Activated T-helper 2 cell treated with anti-CD3 and anti-CD28 coated beads, Interferon-gamma antibody, Interleukin-2, Interleukin-4, amounts not matched to agents 10 μg/mL and 5 μg/mL and 100 μg/mL, durations not matched to agents 14 hours and 24 hours and 36 hours (primary cell): ENCODE data around the gene CCR6. TPM values are rescaled to one million over a fixed set of nuclear protein-coding genes. Genes with fewer than 3 reads are reported as not detected.

Experiments
- DNase-seq: peaks from one replicate; pipeline ENCODE4 v3.0.0; 2021; ENCODE audit warnings: low spot score
- H3K27ac Mint-ChIP-seq: one replicate; pipeline ENCODE4 v1.8.0; 2021; ENCODE audit warnings: mixed read lengths
- H3K27me3 Mint-ChIP-seq: one replicate; pipeline ENCODE4 v1.8.0; 2021; ENCODE audit warnings: low read depth, mixed read lengths
- H3K36me3 Mint-ChIP-seq: one replicate; pipeline ENCODE4 v1.8.0; 2021; ENCODE audit warnings: low read depth, mixed read lengths
- H3K4me1 Mint-ChIP-seq: one replicate; pipeline ENCODE4 v1.8.0; 2021; ENCODE audit warnings: low read depth, mixed read lengths
- H3K4me3 Mint-ChIP-seq: one replicate; pipeline ENCODE4 v1.8.0; 2021; ENCODE audit warnings: low read depth, mild to moderate bottlenecking, moderate library complexity, mixed read lengths
- H3K9me3 Mint-ChIP-seq: one replicate; pipeline ENCODE4 v1.8.0; 2021; ENCODE audit warnings: mixed read lengths
- intact Hi-C: fragments of 100-400 bp; cut with micrococcal nuclease; formaldehyde crosslinking; loops from one replicate; pipeline ENCODE4 v1.15.1; 2023
- total RNA-seq: library from RNA; stranded (reverse); gene quantifications from 2 replicates; pipeline ENCODE4 v1.2.3, GENCODE V29; 2022

Gene CCR6
- total RNA-seq, 1 donor from 2014 or later, result not detected

DNA sequence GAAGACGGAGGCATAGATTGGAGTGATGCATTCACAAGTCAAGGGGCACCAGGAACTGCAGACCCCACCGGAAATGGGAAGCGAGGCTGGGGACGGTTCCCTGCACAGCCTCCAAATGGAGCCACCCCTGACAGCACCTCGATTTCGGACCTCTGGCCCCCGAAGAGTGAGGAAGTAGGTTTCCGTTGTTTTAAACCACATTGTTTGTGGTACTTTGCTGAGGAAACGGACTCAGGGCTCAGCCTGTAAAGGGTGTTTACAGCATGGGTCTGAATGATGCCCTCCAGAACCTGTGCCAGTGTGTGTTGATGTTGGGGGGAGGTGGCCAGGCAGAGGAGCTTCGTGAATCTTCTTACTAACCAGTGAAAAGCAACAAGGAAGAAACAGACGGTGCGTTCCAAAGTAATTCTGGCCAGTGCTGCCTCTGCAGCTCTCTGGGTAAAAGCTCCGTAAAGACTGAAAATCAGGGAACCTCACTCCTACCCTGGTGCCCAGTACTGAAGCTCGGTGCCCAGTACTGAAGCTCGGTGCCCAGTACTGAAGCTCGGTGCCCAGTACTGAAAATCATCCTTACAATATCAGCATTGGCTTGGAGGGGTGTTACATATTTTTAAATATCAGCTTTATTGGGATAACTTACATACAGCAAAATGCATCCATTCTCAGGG lies 30.1 kb upstream of the CCR6 start:
- no peaks in the 10 kb centered on the region for H3K9me3 Mint-ChIP-seq
- no peak overlapping the region for H3K27ac Mint-ChIP-seq
- H3K4me1 Mint-ChIP-seq, result peaks cover 38% of the 10 kb centered on the region
- H3K36me3 Mint-ChIP-seq, result no peaks in the 10 kb centered on the region
- no peak for DNase-seq
- no peak overlapping the region for H3K4me3 Mint-ChIP-seq
- intact Hi-C loops, result loop anchor here (5.0 kb wide), 1 partner anchor 46 kb away; no protein-coding TSS in a partner anchor
- H3K27me3 Mint-ChIP-seq, result peaks cover 54% of the 10 kb centered on the region

DNA sequence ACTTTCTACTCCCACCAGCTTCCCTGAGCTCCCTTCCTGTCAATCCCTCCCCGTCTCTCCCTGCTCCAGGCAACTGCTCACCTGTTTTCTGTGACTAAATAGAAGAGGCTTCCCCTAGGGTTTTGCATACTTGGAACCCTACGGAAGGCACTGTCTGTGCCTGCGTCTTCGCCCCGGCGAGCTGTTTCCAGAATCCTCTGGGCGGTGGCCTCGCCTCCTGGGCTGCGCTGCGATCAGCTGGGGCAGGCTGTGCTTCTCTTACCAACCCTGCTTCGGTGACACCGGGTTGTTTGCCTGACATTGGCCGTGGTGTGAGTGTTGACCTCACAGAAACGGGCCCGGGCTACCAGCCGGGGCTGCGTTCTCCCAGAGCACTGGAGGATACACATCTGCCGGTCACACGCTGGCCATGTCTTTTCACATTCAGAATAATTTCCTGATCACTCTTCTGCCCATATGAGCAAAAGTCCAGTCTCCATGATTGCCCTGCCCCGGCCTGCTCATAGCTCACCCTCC lies 29.4 kb upstream of the CCR6 start:
- H3K27me3 Mint-ChIP-seq, result peaks cover 52% of the 10 kb centered on the region
- intact Hi-C loops, result loop anchor here (5.0 kb wide), 1 partner anchor 46 kb away; no protein-coding TSS in a partner anchor
- H3K27ac Mint-ChIP-seq, result no peak overlapping the region
- no peaks in the 10 kb centered on the region for H3K9me3 Mint-ChIP-seq
- DNase-seq, result no peak
- peaks cover 38% of the 10 kb centered on the region for H3K4me1 Mint-ChIP-seq
- no peak overlapping the region for H3K4me3 Mint-ChIP-seq
- no peaks in the 10 kb centered on the region for H3K36me3 Mint-ChIP-seq

DNA sequence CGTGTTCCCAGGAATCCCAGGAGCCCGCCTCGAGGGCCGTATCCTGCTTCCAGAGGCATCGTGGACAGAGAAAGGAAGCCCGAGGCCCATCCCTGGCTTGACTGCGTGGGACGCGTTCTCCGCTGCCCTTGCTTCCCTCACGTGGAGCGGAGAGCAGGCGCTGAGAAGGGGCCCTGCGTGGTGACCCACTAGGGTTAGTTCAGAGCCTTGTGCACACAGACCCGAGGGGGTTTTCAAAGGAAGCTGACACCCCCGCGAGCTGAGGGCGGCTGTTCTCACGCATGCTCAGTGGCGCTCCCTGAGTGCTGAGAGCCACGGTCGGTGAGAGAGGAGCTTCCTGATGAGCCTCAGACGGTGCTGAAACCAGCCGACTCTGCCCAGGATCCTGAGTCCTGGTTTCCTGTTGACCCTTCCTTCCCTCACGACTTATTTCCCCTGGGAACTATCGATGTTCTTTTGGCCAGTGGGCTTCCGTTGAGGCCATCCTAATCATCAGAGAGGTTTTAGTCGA lies 28.9 kb upstream of the CCR6 start:
- intact Hi-C loops, result loop anchor here (5.0 kb wide), 1 partner anchor 47 kb away; no protein-coding TSS in a partner anchor
- Mint-ChIP-seq H3K27me3 (peaks cover 53% of the 10 kb centered on the region), H3K9me3 (no peaks in the 10 kb centered on the region), H3K36me3 (no peaks in the 10 kb centered on the region), H3K4me3 (no peak overlapping the region), H3K4me1 (peaks cover 42% of the 10 kb centered on the region), H3K27ac (no peak overlapping the region)
- no peak for DNase-seq

DNA sequence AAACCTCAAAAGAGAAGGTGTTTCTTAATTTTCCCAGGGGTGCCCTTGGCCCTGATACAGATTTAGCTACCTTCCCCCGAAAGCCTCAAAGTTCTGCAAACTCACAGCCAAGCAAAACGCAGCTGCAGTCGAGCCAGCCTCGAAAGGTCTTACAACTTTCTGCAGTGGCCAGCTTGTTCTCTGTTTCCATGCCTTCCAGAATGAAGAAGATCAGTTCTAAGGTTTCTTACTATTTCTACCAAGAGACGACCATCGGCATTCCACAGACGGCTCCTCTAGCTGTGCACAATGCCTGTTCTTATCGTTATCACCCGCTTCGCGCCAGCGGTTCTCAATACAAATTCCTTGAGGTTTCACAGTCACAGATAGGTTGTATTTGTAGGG lies 28.5 kb upstream of the CCR6 start:
- Mint-ChIP-seq H3K9me3 (no peaks in the 10 kb centered on the region), H3K27me3 (peaks cover 52% of the 10 kb centered on the region)
- intact Hi-C loops, result loop anchor here (5.0 kb wide), 1 partner anchor 47 kb away; no protein-coding TSS in a partner anchor

DNA sequence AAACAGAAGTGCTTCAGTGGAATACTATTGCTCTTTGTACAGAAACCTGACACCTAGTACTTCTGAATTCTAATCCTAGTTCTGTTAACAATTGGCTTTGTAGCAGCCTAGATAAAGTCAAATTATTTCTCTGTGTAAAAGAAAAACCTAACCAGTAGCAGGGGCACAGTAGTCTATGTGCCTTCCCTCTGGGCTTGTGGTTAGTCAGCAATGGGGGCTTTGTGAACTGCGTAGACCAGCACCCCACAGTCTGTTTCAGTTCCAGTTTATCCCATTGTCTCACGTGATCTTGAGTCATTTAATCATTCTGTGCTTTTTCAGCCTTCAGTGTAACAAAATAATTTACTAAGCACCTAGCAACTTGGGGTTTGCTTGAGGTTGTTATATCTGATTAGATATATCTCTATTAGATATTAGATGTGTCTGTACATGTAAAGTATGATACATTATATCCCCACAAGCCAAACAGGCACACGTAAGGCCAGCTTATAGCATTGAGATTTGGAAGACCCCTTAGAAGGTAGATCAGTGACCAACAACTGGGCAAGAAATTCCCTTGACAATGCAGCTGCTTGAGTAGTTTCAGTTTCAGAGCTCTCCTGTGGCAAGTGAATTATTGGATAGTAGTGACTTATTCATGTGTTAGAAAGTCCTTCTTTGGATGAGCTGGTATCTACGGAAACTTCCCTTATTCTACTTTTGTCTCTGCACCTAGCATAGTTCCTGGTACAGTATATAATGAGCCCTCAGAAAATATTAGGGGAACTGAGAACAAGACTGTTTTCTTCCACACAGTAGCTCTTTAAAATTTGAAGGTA lies 27.9 kb upstream of the CCR6 start:
- Mint-ChIP-seq H3K4me3 (no peak overlapping the region), H3K27me3 (peaks cover 52% of the 10 kb centered on the region), H3K9me3 (no peaks in the 10 kb centered on the region), H3K27ac (no peak overlapping the region), H3K4me1 (peaks cover 45% of the 10 kb centered on the region), H3K36me3 (no peaks in the 10 kb centered on the region)
- intact Hi-C loops, result loop anchor here (5.0 kb wide), 1 partner anchor 48 kb away; no protein-coding TSS in a partner anchor
- DNase-seq, result no peak

More for the DNA sequence above, 28.5 kb upstream of the CCR6 start:
- H3K36me3 Mint-ChIP-seq, result no peaks in the 10 kb centered on the region
- peaks cover 45% of the 10 kb centered on the region for H3K4me1 Mint-ChIP-seq
- DNase-seq, result no peak
- H3K4me3 Mint-ChIP-seq, result no peak overlapping the region
- no peak overlapping the region for H3K27ac Mint-ChIP-seq

DNA sequence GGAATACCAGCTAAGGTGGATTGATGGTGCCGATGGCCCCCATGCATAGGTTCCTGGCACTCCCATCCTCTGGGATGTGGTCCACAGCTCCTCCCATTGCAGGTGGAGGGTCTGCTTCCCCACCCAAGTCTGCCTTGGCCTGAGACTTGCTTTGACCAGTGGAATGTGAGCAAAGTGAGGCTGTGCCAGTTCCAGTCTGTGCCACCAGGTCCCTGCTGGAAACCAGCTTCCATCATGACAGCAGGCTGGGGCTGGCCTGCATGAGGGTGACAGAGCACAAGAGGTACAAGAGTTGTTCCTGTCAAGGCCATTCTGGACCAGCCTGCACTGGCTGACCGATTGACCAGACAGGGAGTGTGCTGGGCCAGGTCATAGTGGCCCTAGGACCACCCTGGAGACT lies 27.0 kb upstream of the CCR6 start:
- H3K4me3 Mint-ChIP-seq, result no peak overlapping the region
- intact Hi-C loops, result no loop called here
- H3K27me3 Mint-ChIP-seq, result peaks cover 54% of the 10 kb centered on the region

DNA sequence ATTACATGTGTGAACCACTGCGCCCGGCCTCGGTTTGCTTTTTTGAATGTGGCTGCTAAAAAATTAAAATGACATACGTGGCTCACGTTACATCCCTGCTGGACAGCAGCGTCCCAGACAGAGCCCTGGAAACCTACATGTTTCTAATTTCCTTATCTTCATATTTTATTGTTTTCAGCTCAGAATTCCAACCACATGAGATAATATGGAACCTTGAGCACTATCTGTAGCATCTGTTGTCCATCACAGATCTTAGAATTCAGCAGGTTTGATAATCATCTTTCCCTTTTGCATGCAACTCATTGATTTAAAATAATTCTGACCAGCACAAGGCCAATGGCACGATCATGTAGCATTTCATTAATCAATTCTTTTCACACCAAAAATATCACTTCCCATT lies 25.9 kb upstream of the CCR6 start:
- Mint-ChIP-seq H3K27ac (no peak overlapping the region), H3K27me3 (peaks cover 46% of the 10 kb centered on the region), H3K36me3 (no peaks in the 10 kb centered on the region), H3K4me1 (peaks cover 28% of the 10 kb centered on the region), H3K4me3 (no peak overlapping the region), H3K9me3 (no peaks in the 10 kb centered on the region)
- intact Hi-C loops, result no loop called here
- no peak for DNase-seq

More for the DNA sequence above, 27.0 kb upstream of the CCR6 start:
- Mint-ChIP-seq H3K4me1 (peaks cover 39% of the 10 kb centered on the region), H3K9me3 (no peaks in the 10 kb centered on the region), H3K36me3 (no peaks in the 10 kb centered on the region), H3K27ac (no peak overlapping the region)
- no peak for DNase-seq

DNA sequence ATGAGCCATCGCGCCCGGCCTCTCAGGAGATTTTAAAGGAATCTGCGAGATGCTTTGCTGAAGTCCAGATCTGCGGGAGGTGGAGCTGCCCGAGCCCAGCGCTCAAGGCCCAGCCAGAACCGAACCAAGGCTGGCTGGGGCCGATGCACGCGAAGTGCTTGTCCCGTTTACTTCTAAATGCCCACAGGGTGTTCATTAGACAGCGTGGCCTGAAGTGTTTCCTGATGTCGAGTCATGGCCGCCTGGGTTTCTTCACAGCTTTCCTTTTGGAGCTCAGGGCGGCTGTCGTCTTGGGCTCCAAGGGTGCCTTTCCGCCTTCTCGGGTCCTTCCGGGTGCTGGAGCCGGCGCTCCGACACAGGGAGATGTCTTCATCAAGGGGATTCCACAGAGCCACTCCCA lies 25.1 kb upstream of the CCR6 start:
- H3K4me3 Mint-ChIP-seq, result no peak overlapping the region
- H3K4me1 Mint-ChIP-seq, result peaks cover 25% of the 10 kb centered on the region
- no peak for DNase-seq
- no peak overlapping the region for H3K27ac Mint-ChIP-seq
- H3K9me3 Mint-ChIP-seq, result no peaks in the 10 kb centered on the region
- H3K27me3 Mint-ChIP-seq, result peaks cover 40% of the 10 kb centered on the region
- intact Hi-C loops, result no loop called here
- H3K36me3 Mint-ChIP-seq, result no peaks in the 10 kb centered on the region

DNA sequence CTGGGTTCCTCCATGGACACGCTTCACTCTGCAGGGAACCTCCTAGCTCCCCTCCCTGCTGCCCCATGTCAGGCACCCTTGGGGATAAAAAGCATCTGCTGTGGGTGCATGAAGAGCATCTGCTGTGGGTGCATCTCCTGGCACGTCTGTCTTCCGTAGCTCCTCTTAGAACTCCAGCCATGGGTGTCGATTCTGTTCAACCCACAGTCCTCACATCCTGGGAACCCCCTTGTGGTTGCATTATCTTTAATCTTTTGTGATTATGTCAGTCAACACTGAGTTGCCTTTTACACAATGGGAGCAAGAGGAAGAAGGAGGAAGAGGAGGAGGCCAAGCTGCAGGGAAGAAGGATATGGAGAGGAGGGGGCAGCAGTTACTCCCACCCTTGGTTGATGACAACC lies 24.1 kb upstream of the CCR6 start:
- Mint-ChIP-seq H3K27me3 (peaks cover 30% of the 10 kb centered on the region), H3K27ac (no peak overlapping the region), H3K4me1 (peaks cover 23% of the 10 kb centered on the region), H3K4me3 (no peak overlapping the region), H3K9me3 (no peaks in the 10 kb centered on the region), H3K36me3 (no peaks in the 10 kb centered on the region)
- no peak for DNase-seq
- intact Hi-C loops, result no loop called here

DNA sequence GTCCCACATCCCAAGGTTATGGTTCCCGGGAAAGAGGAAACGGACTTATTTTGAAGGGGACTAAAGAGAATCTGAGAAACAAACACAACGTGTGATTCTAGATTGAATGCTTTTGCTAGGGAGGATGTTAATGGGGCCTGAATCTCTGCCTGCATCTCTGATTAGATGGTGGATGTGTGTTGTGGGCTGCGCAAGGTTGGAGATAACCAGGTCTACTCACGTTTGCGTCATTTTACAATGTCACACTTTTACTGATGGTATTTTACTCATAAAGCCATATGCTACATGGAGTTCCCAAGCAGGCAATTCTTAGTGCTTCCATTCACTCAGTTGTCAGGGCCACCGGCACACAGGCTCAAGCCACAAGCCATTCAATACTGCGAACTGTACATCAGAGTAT lies 23.2 kb upstream of the CCR6 start:
- no peaks in the 10 kb centered on the region for H3K9me3 Mint-ChIP-seq
- peaks cover 17% of the 10 kb centered on the region for H3K4me1 Mint-ChIP-seq
- intact Hi-C loops, result no loop called here
- DNase-seq, result no peak
- H3K4me3 Mint-ChIP-seq, result no peak overlapping the region
- H3K27ac Mint-ChIP-seq, result no peak overlapping the region
- no peaks in the 10 kb centered on the region for H3K36me3 Mint-ChIP-seq
- peaks cover 25% of the 10 kb centered on the region for H3K27me3 Mint-ChIP-seq

DNA sequence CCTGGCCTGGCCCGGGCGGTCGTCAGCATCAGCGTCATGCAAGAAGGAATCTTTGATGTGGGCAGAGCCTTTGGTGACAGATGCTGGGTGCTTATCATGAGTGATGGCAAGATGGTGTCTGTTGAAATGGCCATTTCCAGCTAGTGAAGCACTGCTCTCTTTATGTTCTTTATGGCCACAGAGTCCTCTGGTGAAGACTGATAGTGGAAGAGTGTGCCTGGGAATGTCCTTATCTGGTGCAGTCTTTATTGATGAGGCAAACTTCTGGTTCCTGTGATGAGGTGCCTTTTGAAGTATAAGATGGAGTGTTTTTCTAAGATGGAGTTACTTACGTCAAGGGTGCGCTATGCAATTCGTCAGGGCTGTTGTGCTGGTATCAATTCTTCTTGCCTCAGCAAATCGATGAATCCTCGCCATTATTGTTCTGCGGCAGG lies 22.6 kb upstream of the CCR6 start:
- DNase-seq, result no peak
- Mint-ChIP-seq H3K36me3 (no peaks in the 10 kb centered on the region), H3K27ac (no peak overlapping the region), H3K9me3 (no peaks in the 10 kb centered on the region), H3K27me3 (peaks cover 25% of the 10 kb centered on the region), H3K4me3 (no peak overlapping the region), H3K4me1 (peaks cover 13% of the 10 kb centered on the region)
- intact Hi-C loops, result no loop called here

DNA sequence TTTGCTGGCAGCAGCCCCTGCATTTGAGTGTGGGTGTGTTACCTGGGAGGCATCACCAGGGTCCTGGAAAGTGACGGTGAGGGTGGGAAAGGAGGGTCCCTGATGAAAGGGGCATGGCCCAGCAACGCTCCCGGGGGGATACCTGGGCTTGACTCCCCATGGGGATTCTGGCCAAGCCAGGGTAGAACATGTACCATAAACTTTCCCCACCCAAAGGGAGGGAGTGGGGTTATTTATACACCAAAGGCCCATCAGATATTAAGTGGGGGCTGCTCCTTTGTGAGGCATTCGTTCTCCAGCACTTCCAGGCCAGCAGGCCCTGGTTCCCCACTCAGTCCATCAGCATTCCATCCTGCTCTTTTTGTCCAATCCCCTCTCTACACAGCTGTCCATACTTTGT lies 20.6 kb upstream of the CCR6 start:
- H3K4me1 Mint-ChIP-seq, result peaks cover 11% of the 10 kb centered on the region
- no peak overlapping the region for H3K4me3 Mint-ChIP-seq
- H3K27ac Mint-ChIP-seq, result no peak overlapping the region
- H3K36me3 Mint-ChIP-seq, result no peaks in the 10 kb centered on the region
- DNase-seq, result no peak
- H3K27me3 Mint-ChIP-seq, result peaks cover 25% of the 10 kb centered on the region
- intact Hi-C loops, result no loop called here
- no peaks in the 10 kb centered on the region for H3K9me3 Mint-ChIP-seq
